Left lobe of liver (tissue), 2 donors: ENCODE measurements around the gene FIZ1. TPM values are rescaled to one million over a fixed set of nuclear protein-coding genes. Genes with fewer than 3 reads are reported as not detected.

Source experiments
- ATAC-seq: fragments of 200-7000 bp; cut with Tn5 transposase; one replicate; pipeline ENCODE4 v1.9.1; 2020; ENCODE audit warnings: mild to moderate bottlenecking, moderate library complexity
- DNase-seq: peaks from one replicate; pipeline ENCODE4 v3.0.0-alpha.2; 2020; ENCODE audit warnings: low spot score
- total RNA-seq: library from RNA; stranded (reverse); gene quantifications from one replicate; pipeline ENCODE4 v1.2.1, GENCODE V29; 2021
- donor health status: DM: no; HTN: no; CAD: no; lungs with moderate emphysema.
- donor health status: DM: no; HTN: yes; CAD: no.

FIZ1 gene
- total RNA-seq, 1 donor from 2014 or later = 6.7 TPM

GRCh38 chr19:55635856-55636440 lies 36.6 kb upstream of the FIZ1 start:
- ATAC-seq (no peak), DNase-seq (no peak)

- DNase-seq (peak; percentile 46), ATAC-seq (no peak)
Observed at GRCh38 chr19:55635334-55635717, 36.0 kb upstream of the FIZ1 start.

DNA sequence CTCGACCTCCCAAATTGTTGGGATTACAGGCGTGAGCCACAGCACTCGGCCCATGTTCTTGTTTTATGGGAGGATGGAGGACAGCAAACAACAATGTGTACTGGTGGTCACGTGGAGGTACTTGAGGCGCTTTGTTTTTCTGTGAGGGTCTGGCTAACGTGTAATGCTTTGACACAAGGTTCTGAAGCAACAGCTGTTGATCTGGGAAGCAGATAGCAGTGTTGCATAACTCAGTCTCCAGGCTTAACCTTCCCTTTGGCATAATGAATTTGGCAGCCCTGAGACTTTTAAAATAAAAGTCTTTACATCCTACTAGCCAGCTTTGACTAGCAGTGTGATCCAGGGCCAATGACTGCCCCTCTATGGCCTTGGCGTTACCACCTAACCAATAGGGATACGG lies 34.5 kb upstream of the FIZ1 start:
- DNase-seq = no peak
- no peak for ATAC-seq

- ATAC-seq (peak; percentile 80), DNase-seq (peak; percentile 81)
Observed at GRCh38 chr19:55632463-55632834, 33.1 kb upstream of the FIZ1 start.

DNA sequence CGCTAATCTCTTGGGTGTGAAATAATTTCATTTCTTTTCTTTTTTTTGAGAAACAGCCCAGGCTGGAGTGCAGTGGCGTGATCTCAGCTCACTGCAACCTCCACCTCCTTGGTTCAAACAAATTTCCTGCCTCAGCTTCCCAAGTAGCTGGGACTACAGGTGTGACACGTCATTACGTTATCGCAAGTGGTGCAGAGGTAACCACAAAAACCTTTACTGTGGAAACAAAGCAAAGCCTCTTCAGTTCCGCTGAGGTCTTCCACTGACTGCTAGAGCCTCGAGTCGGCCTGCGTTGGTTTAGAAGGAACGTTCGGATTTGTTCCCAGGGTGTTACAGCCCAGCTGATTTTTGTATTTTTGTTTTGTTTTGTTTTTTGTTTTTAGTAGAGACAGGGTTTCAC lies 27.0 kb upstream of the FIZ1 start:
- DNase-seq = no peak
- no peak for ATAC-seq

DNA sequence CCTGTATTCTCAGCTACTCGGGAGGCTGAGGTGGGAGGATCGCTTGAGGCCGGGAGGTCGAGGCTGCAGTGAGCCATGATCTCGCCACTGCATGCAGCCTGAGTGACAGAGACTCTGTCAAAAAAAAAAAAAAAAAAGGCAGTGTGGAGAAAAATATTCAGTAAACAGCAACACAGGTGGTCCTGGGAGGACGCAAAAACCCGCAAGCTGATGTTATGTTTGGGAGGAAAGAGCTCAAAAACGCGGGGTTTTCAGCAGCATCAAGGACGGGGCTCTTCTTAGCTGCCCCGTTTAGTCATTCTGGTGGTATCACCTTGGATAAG lies 25.6 kb upstream of the FIZ1 start:
- ATAC-seq (no peak), DNase-seq (no peak)

- ATAC-seq (peak; percentile 93), DNase-seq (peak; percentile 92)
Observed at GRCh38 chr19:55624109-55625003, 25.0 kb upstream of the FIZ1 start, which contains the start of gene ZNF784. TSS of gene ZNF784 (minus strand) at chr19:55624566. CDS start at chr19:55624561, 5 bp downstream.

DNA sequence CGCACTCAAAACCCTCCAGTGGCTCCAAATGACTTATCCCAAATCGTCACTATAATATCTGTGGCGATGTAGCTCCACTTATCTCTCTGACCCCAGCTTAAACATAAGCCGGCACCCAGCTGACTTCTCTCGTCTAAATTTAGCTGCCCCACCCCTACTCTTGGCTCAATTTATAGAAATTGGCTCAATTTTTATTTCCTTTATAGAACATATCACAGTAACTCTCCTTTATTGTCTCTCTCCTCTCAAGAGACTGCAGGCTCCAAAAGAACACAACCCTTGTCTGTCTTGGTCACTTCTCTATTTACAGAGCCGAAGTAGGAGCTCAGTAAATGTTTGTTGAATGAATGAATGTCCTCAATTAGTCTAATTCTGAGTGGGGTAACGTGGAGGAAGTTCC lies 24.2 kb upstream of the FIZ1 start:
- no peak for ATAC-seq
- DNase-seq = no peak

- DNase-seq = no peak
Observed at GRCh38 chr19:55623130-55623529, 23.8 kb upstream of the FIZ1 start.

GRCh38 chr19:55622242-55622969 lies 23.1 kb upstream of the FIZ1 start:
- no peak for DNase-seq
- no peak for ATAC-seq

More at GRCh38 chr19:55623130-55623529, 23.8 kb upstream of the FIZ1 start:
- ATAC-seq = no peak

DNA sequence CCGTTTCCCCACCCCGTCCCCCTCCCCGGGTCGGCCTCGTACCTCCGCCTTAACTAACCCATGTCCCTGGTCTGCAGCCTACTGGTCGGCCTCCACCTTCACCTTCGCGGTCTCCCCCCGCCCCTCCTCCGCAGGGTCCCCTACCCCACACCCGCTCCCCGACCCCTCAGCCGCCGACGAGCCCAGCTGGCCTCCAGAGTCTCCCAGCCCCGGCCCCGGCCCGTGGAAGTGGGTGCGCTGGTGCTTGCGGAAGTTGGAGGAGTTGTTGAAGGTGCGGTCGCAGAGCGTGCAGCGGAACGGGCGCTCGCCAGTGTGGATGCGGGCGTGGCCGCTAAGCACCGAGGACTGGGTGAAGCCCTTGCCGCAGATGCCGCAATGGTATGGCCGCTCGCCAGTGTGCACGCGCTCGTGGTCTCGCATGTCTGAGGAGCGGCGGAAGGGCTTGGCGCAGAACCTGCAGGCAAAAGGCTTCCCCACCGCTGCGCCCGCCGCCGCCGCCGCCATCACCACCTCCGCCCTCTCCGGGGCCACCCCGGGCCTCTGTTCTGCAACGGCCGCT lies 22.4 kb upstream of the FIZ1 start:
- ATAC-seq (no peak), DNase-seq (no peak)

- ATAC-seq (no peak), DNase-seq (no peak)
Observed at GRCh38 chr19:55621205-55621672, 21.9 kb upstream of the FIZ1 start.

DNA sequence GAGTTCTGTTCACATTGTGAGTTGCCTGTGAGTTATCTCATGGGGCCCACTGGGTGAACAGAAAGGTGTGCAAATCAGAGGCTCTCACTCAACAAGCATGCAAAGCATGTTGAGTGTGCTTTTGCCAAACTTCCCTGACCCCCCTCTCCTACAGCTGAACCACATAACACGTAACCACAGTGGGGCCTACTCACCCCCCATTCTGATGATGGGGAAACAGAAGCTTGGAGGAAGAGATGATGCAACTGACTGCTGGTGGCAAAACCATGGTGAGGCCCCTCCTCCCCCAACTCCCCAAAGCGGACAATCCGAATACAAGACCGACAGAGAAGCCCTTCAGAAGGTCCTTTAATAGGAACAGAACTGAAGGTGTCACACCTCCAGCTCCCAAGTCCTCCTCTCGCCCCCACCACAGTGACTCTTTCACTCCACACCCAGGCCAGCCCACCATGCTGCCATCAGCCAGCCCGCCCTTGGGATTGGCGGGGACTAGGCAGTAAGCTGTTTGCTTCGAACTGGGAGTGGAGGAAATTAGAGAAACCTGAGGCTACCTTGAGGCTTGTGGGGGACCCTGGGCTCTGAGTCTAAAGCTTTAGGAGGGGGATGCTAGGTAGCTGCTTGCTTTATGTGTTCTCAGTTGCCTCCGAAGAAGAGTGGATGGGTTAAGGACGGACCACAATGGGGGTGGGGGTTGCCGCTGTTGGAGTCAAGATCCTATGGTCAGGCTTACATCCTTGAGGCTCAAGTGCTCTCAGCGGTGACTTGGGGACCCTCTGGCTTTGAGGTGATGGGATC lies 21.3 kb upstream of the FIZ1 start:
- DNase-seq (no peak), ATAC-seq (no peak)

GRCh38 chr19:55619286-55619685 lies 20.0 kb upstream of the FIZ1 start:
- no peak for ATAC-seq
- DNase-seq = no peak

DNA sequence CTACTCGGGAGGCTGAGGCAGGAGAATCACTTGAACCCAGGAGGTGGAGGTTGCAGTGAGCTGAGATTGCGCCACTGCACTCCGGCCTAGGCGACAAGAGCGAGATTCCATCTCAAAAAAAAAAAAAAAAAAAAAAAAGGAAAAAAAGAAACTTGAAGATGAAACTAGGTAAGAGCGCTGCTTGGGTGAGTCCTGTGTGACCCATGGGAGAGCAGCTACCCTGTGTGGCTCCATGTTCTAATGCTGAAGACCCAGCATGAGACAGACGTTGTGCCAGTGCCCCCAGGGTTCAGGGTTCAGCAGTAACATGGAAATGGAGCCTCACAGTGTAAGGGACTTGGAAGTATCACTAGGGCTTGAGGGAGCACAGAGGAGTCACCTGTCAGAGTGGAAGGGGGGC lies 19.1 kb upstream of the FIZ1 start:
- DNase-seq = no peak
- ATAC-seq = no peak

GRCh38 chr19:55617426-55617825 lies 18.1 kb upstream of the FIZ1 start:
- no peak for ATAC-seq

DNA sequence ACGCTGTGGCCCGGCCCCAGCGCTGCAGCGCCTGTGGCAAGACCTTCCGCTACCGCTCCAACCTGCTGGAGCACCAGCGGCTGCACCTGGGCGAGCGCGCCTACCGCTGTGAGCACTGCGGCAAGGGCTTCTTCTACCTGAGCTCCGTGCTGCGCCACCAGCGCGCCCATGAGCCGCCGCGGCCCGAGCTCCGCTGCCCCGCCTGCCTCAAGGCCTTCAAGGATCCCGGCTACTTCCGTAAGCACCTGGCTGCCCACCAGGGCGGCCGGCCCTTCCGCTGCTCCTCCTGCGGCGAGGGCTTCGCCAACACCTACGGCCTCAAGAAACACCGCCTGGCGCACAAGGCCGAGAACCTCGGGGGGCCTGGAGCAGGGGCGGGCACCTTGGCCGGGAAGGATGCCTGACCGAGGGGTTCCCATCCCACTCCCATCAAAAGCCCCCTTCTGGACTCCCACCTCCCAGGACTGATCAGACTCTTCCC lies 17.1 kb upstream of the FIZ1 start:
- ATAC-seq = no peak
- no peak for DNase-seq

More at GRCh38 chr19:55617426-55617825, 18.1 kb upstream of the FIZ1 start:
- DNase-seq = no peak

DNA sequence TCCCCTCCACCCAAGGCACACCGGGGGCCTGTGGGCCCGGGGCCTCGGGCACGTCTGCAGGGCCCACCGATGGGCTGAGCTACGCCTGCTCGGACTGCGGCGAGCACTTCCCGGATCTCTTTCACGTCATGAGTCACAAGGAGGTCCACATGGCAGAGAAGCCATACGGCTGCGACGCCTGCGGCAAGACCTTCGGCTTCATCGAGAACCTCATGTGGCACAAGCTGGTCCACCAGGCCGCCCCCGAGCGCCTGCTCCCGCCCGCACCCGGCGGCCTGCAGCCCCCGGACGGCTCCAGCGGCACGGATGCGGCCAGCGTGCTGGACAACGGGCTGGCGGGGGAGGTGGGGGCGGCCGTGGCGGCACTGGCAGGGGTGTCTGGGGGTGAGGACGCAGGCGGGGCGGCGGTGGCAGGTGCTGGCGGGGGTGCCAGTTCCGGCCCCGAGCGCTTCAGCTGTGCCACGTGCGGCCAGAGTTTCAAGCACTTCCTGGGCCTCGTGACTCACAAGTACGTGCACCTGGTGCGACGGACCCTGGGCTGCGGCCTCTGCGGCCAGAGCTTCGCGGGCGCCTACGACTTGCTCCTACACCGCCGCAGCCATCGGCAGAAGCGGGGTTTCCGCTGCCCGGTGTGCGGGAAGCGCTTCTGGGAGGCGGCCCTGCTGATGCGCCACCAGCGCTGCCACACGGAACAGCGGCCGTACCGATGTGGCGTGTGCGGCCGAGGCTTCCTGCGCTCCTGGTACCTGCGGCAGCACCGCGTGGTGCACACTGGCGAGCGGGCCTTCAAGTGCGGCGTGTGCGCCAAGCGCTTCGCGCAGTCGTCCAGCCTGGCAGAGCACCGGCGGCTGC lies 16.5 kb upstream of the FIZ1 start:
- DNase-seq (no peak), ATAC-seq (no peak)

- no peak for ATAC-seq
Observed at GRCh38 chr19:55614711-55615542, 15.6 kb upstream of the FIZ1 start.

More at GRCh38 chr19:55614711-55615542, 15.6 kb upstream of the FIZ1 start:
- DNase-seq = no peak
